GM21619 (cell line): ENCODE results near the gene REEP6.

Experiments used
- ATAC-seq: cut with Tn5 transposase; IDR thresholded peaks from one replicate; pipeline ENCODE4 v1.9.1; 2021; ENCODE audit not compliant: unreplicated experiment

Gene REEP6

DNA sequence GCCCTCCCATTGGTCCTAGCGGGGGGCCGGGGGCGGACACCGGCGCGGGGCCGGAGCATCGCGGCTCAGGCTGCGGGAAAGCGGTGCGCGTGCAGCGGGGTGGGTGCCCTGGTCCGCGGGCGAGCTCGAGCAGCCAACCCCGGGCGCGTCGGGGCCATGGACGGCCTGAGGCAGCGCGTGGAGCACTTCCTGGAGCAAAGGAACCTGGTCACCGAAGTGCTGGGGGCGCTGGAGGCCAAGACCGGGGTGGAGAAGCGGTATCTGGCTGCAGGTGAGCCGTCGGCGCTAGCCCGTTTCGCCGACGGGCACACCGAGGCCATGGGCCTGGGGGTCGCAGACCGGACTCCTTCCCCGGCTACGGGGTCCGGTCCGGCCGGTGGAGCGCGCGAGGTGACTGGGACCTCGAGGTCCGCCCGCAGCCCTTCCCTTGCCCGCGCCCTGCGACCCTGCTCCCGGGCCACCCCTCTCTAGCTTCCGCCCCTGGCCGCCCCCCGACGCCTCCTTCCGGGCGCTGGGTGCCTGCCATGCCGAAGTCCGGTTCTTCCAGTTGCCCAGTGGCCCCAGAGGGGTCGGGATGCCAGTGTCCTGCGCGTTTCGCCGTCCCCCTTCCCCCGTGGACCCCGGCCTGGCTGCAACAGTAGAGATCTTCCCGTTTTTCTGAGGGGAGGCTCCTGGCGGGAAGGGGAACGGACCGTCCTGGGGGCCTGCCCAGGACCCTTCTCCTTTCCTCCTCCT, at the start of gene REEP6:
TSS of gene REEP6 (plus strand) at position 68 of the 735 bp plus-strand sequence. CDS start at position 157, 89 bp downstream.
- no peak for ATAC-seq

- ATAC-seq, result no peak
Measured at GRCh38 chr19:1441677-1442438, 49.1 kb upstream of the REEP6 start.

DNA sequence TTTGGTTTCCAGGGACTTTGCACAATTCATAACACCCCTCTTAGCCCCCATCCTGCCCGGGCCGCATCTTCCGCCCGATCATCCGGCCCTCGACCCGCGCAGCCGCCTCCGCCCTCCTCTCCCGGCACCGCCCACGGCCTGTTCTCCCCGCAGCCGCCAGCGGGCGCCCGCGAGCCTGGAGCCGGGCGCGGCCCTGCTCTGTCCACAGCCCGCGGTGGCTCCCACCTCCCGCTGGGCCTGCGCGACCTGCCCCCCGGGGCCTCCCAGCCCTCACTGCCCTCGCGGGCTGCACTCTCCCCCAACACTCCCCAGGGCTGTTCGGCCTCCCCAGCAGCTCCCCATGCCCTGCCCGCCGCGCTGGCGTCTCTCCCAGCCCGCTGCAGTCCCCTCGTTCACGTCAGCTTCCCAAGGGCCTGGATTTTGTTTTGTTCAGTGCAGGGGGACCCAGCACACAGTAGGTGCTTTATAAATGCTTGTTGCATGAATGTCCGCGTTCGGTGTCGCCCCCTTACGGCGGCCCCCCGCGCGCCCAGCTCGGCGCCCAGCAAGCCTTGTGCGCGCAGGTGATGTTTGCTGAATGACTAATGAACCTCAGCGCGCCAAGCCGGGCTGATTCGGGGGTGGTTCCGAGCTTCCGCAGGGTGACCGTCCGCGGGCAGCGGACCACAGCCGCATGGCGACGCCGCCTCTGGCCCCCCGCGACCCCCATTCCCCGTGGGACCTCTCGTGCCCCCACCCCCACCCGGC, 45.6 kb upstream of the REEP6 start:
- peak; percentile 75 for ATAC-seq

- ATAC-seq, result no peak
Measured at GRCh38 chr19:1445932-1446712, 44.9 kb upstream of the REEP6 start.

GRCh38 chr19:1446713-1447481, 44.1 kb upstream of the REEP6 start:
- ATAC-seq, result no peak

GRCh38 chr19:1447504-1447903, 43.5 kb upstream of the REEP6 start:
- no peak for ATAC-seq

DNA sequence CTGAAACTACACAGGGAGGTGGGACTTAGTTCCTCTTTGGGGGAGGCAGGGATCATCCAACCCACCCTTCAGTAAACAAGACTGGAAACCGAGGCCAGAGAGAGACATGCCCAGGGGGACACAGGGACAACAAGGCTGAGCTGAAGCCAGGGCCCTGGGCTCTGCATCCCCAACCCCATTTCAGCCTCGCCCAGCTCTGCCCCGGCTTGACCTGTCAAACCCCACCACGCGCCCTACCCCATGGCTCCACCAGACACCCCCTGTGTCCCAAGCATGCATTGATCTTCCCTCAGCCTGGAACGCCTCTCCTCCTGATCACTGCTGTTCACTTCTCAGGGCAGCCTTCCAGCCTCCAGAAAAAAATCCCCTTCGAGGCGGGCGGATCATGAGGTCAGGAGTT, 43.0 kb upstream of the REEP6 start:
- ATAC-seq, result no peak

DNA sequence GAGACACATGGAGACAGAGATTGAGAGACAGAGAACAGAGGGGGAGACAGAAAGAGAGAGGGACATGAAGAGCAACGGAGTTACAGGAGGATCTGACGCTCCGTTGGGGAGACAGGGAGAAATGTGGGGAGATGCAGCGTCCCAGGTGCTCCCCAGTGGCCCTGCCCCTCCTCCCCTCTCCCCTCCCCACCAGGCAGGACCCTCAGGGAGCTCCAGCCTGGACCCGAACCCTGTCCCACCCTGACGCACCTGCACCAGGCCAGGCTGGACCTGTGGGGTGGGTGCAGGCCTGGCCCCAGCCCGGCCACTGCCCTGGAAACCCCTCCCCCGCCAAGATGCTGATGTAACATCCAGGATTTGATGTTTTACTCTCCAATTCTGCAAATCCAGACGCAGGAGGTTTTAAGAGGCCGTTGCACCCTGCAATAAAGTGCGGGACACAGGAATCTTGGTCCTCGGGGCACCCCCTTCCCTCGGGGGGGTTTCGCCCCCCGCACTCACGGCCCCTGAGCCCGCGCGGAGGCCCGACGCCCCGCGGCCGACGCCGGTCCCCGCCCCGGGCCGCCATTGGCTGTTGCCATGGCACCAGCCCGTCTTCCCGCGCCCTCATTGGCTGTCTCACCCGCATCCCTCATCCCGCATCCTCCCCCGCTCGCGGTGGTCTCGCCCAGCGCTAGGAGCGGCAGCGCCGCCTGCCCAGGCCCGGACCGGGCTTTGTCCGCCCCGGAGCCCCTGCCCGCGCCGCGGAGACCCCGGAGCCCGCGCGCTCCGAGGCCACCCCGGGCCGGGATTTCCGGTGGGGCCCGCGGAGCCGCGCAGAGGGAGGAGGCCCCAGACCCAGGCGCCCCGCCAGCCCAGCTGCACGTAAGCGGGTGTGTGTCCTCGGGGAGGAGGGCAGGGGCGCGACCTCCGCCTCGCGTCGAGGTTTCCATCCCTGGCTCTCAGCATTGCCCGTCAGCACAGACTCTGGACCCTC, 41.2 kb upstream of the REEP6 start, which contains the start of gene APC2:
TSS of gene APC2 (plus strand) at position 655 of the 976 bp plus-strand sequence. CDS start 2,881 bp downstream, outside the sequence.
- no peak for ATAC-seq

- ATAC-seq, result no peak
Measured at GRCh38 chr19:1450735-1451731, 39.9 kb upstream of the REEP6 start.

DNA sequence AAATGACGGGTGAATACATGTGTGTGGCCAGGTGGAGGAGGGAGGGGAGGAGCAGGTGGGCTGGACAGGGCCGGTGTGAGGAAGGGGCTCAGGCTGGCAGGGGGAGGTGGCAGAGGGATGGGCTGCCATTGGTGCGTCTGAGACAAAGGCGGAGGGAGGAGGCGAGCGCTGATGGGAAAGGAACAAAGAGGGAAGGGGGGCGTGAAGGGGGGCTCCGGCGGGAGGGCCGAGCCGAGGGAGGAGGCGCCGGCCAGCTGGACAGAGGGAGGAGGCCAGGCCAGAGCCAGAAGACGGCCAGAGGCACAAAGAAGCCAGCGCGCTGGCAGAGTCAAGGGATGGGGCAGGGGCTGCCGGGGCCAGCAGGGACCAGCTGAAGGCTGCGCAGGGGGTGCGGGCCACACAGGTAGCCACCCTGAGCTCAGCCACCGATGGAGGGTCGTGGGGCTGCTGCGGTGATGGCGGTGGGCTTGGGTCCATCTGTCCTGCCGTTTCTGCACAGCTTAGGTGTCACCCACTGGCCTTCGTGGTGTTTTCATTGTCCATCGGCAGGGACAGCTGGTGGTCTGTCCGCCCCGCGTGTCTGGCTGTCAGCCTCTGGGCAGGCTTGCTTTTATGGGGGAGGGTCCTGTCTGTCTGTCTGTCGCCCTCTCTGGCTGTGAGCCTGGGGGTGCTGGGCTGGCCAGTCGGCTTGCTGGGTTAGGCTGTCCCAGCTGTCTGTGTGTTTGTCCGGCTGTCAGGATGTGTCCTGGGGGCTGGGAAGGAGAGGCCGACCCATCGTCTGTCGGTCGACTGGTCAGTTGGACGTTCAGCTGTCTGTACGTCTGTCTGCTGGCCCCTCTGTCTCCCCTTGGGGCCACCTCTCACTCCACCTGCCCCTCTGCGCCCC, 38.8 kb upstream of the REEP6 start:
- no peak for ATAC-seq

- ATAC-seq, result no peak
Measured at GRCh38 chr19:1452802-1453524, 38.0 kb upstream of the REEP6 start.

- ATAC-seq, result no peak
Measured at GRCh38 chr19:1453525-1454364, 37.2 kb upstream of the REEP6 start.

GRCh38 chr19:1455002-1455335, 36.0 kb upstream of the REEP6 start:
- ATAC-seq, result no peak

DNA sequence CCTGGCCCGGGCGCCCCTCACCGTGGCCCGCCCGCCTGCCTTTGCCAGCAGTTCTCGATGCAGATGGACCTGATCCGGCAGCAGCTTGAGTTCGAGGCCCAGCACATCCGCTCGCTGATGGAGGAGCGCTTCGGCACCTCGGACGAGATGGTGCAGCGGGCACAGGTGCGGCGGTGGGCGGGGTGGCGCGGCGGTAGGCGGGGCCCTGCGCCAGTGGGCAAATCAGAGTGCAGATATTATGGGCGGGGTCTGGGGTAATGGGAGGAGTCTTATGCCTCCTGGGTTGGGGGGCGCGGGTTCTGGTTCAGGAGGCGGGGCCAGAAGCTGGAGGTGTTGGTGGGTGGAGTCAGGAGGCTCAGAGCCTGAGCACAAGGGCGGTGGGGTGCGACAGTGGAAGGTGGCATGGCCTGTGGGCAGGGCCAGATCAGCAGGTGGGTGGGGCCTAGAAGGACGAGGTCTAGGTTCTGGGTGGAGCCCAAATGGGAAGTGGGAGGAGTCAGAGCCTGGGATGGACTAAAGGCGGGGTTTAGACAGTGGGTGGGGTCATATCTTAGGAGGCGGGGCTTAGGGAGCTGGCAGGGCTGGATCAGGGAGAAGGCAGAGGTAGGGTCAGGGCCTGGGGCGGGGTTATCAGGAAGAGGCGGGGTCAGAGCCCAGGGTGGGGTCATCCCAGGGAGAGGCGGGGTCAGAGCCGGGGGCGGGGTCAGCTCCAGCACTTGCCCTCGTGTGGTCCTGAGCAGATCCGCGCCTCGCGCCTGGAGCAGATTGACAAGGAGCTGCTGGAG, 35.5 kb upstream of the REEP6 start:
- ATAC-seq, result no peak
